Natural killer cell (primary cell): ENCODE results near the gene POLR3GL. TPM values are rescaled to one million over a fixed set of nuclear protein-coding genes. Genes with fewer than 3 reads are reported as not detected.

ENCODE experiments used
- ATAC-seq, 3 donors: fragments of 150-1000 bp in 2 of 3; fragments of 200-7000 bp in 1 of 3; cut with Tn5 transposase; 1 replicate in 1 of 3; 2 replicates in 2 of 3; pipeline ENCODE4 v1.10.0; 2021; ENCODE audit warnings: mild to moderate bottlenecking in 2 of 3, moderate library complexity in 2 of 3
- DNase-seq, 2 donors: peaks; one replicate each; pipeline versions ENCODE4 v3.0.0 to v3.0.0-alpha.2; 2013 to 2021; ENCODE audit warnings: mixed read lengths in 1 of 2
- H3K27ac ChIP-seq: one replicate; pipeline ENCODE4 v1.5.1; 2013; ENCODE audit warnings: mild to moderate bottlenecking, low read length
- H3K27me3 ChIP-seq: one replicate; pipeline ENCODE4 v1.6.1; 2013; ENCODE audit warnings: low read length; ENCODE audit not compliant: control insufficient read depth, insufficient read depth
- H3K36me3 ChIP-seq: one replicate; pipeline ENCODE4 v1.6.1; 2013; ENCODE audit warnings: low read length; ENCODE audit not compliant: control insufficient read depth, insufficient read depth
- H3K4me1 ChIP-seq: one replicate; pipeline ENCODE4 v1.6.1; 2013; ENCODE audit warnings: low read length; ENCODE audit not compliant: control insufficient read depth, insufficient read depth
- H3K4me3 ChIP-seq: one replicate; pipeline ENCODE4 v1.5.1; 2013; ENCODE audit warnings: low read length
- H3K9me3 ChIP-seq: one replicate; pipeline ENCODE4 v1.6.1; 2013; ENCODE audit warnings: low read length; ENCODE audit not compliant: control insufficient read depth, insufficient read depth
- H3K27ac Mint-ChIP-seq, 2 donors: one replicate each; pipeline ENCODE4 v1.8.0; 2022; ENCODE audit warnings: mild to moderate bottlenecking in 2 of 2, mixed read lengths in 2 of 2, moderate library complexity in 1 of 2
- H3K27me3 Mint-ChIP-seq, 2 donors: one replicate each; pipeline ENCODE4 v1.8.0; 2022; ENCODE audit warnings: low read depth in 2 of 2, mixed read lengths in 2 of 2
- H3K36me3 Mint-ChIP-seq: one replicate; pipeline ENCODE4 v1.8.0; 2022; ENCODE audit warnings: mixed read lengths
- H3K4me1 Mint-ChIP-seq, 2 donors: one replicate each; pipeline ENCODE4 v1.8.0; 2022; ENCODE audit warnings: mixed read lengths in 2 of 2
- H3K4me3 Mint-ChIP-seq: one replicate; pipeline ENCODE4 v1.8.0; 2022; ENCODE audit warnings: mild to moderate bottlenecking, moderate library complexity, mixed read lengths
- H3K9me3 Mint-ChIP-seq, 2 donors: one replicate each; pipeline ENCODE4 v1.8.0; 2022; ENCODE audit warnings: mixed read lengths in 2 of 2
- CTCF ChIP-seq: fragments of 200-600 bp; IDR thresholded peaks from one replicate; pipeline ENCODE4 v1.8.0; 2022; ENCODE audit warnings: antibody characterized with exemption
- WGBS: methylation state at CpG from one replicate; pipeline ENCODE4 v1.1.7; 2013; ENCODE audit warnings: missing lambda C conversion rate; ENCODE audit not compliant: insufficient coverage; 5-methylcytosine and 5-hydroxymethylcytosine counted together
- intact Hi-C: fragments of 100-400 bp; cut with micrococcal nuclease; formaldehyde crosslinking; loops from one replicate; pipeline ENCODE4 v1.14.2; 2022
- total RNA-seq, 4 donors: library from RNA; stranded (reverse); fragments of 120-200 nt in 1 of 4; gene quantifications; one replicate each; pipeline versions ENCODE4 v1.2.3 to v1.2.4, GENCODE V29; 2013 to 2022

The POLR3GL gene
- total RNA-seq, 3 donors from 2014 or later (not counting 1 experiment from before 2014, with no cell fraction given), result 34.9 to 37.5 (median 37.4) TPM

- Histone ChIP-seq H3K27me3 (no peaks in the 10 kb centered on the region), H3K27ac (no peak overlapping the region), H3K9me3 (no peaks in the 10 kb centered on the region), H3K4me1 (peaks cover 20% of the 10 kb centered on the region), H3K36me3 (no peaks in the 10 kb centered on the region), H3K4me3 (no peak overlapping the region)
- no peaks in the 10 kb centered on the region for H3K9me3 Mint-ChIP-seq
- H3K4me1 Mint-ChIP-seq, result peaks cover 22 to 29% of the 10 kb centered on the region in 2 donors
- no peaks in the 10 kb centered on the region for H3K36me3 Mint-ChIP-seq
- intact Hi-C loops, result loop anchor here (5.0 kb wide), 1 partner anchor 83 kb away; the partner anchor contains the start of gene RBM8A
- TF ChIP-seq CTCF, result no peak
- 98% methylated on average over 8 of the region's 8 CpGs for WGBS
- no peak for ATAC-seq
- H3K27me3 Mint-ChIP-seq, result no peaks in the 10 kb centered on the region
- no peak overlapping the region for H3K4me3 Mint-ChIP-seq
- no peak for DNase-seq
- no peak overlapping the region for H3K27ac Mint-ChIP-seq
Observed at GRCh38 chr1:146010126-146010738, 45.7 kb downstream of the POLR3GL start.

GRCh38 chr1:146012703-146013558, 48.4 kb downstream of the POLR3GL start:
- Histone ChIP-seq H3K4me3 (no peak overlapping the region), H3K4me1 (no peaks in the 10 kb centered on the region), H3K9me3 (no peaks in the 10 kb centered on the region), H3K27ac (no peak overlapping the region), H3K36me3 (no peaks in the 10 kb centered on the region), H3K27me3 (no peaks in the 10 kb centered on the region)
- peak; percentile 89 for TF ChIP-seq CTCF
- H3K4me1 Mint-ChIP-seq, result peaks cover 0 to 6% of the 10 kb centered on the region in 2 donors
- intact Hi-C loops, result loop anchor here (1.0 to 5.0 kb wide), 5 partner anchors 18 to 168 kb away; partner anchors contain the start of genes ITGA10, NUDT17 and RBM8A
- no peaks in the 10 kb centered on the region for H3K9me3 Mint-ChIP-seq
- no peak overlapping the region for H3K27ac Mint-ChIP-seq
- 0% methylated on average over 1 of the region's 4 CpGs for WGBS
- DNase-seq, result peak; percentile 31 to 87
- no peak overlapping the region for H3K4me3 Mint-ChIP-seq
- peak; percentile 74 to 86 (median 82) for ATAC-seq
- H3K27me3 Mint-ChIP-seq, result peaks cover 6 to 13% of the 10 kb centered on the region in 2 donors
- H3K36me3 Mint-ChIP-seq, result no peaks in the 10 kb centered on the region

- ATAC-seq (no peak), DNase-seq (no peak)
- TF ChIP-seq CTCF, result no peak
- Mint-ChIP-seq H3K4me1 (peaks cover 0 to 6% of the 10 kb centered on the region in 2 donors), H3K36me3 (no peaks in the 10 kb centered on the region), H3K4me3 (no peak overlapping the region), H3K27ac (no peak overlapping the region), H3K9me3 (no peaks in the 10 kb centered on the region), H3K27me3 (peaks cover 8 to 19% of the 10 kb centered on the region in 2 donors)
- no peaks in the 10 kb centered on the region for H3K9me3 ChIP-seq
- H3K4me1 ChIP-seq, result no peaks in the 10 kb centered on the region
- no peak overlapping the region for H3K27ac ChIP-seq
- no peaks in the 10 kb centered on the region for H3K36me3 ChIP-seq
- H3K4me3 ChIP-seq, result no peak overlapping the region
- H3K27me3 ChIP-seq, result no peaks in the 10 kb centered on the region
- WGBS, result 92% methylated on average over 6 of the region's 6 CpGs
- intact Hi-C loops, result loop anchor here (1.0 to 5.0 kb wide), 5 partner anchors 19 to 168 kb away; partner anchors contain the start of genes ITGA10, NUDT17 and RBM8A
Observed at GRCh38 chr1:146013559-146013922, 49.1 kb downstream of the POLR3GL start.
